Ovary (tissue), 3 donors: Measurements from ENCODE around the gene OR8K1.

ENCODE experiments used
- CTCF ChIP-seq, 3 donors: fragments of 450-650 bp in 2 of 3; fragments of 200-600 bp in 1 of 3; IDR thresholded peaks; one replicate each; pipeline versions ENCODE4 v1.5.1 to v1.8.0; 2016 to 2022; ENCODE audit warnings: antibody characterized with exemption in 3 of 3, mild to moderate bottlenecking in 1 of 3
- EP300 ChIP-seq: sonication (generic); formaldehyde crosslinking; IDR thresholded peaks from one replicate; pipeline ENCODE4 v1.6.1; 2017; ENCODE audit warnings: antibody characterized with exemption
- POLR2A ChIP-seq: fragments of 450-650 bp; IDR thresholded peaks from one replicate; pipeline ENCODE4 v1.6.1; 2017; ENCODE audit warnings: antibody characterized with exemption, mild to moderate bottlenecking, moderate library complexity
- donor health status: DM: no; HTN: no; CAD: no.

- TF ChIP-seq CTCF (IDR thresholded peaks at IDR 0.05) (no peak), POLR2A (no peak), EP300 (no peak)
These were observed 31.0 kb upstream of the OR8K1 start, which contains the start of gene OR8K3 for GRCh38 chr11:56314844-56315243.
